Panc1 (cell line): ENCODE results near the gene DMBT1.

Experiments
- CTCF ChIP-seq: fragments of 450-650 bp; IDR thresholded peaks from 2 replicates; pipeline ENCODE4 v1.5.1; 2017; ENCODE audit warnings: mild to moderate bottlenecking
- POLR2AphosphoS5 ChIP-seq: IDR thresholded peaks from 2 replicates; pipeline ENCODE4 v1.6.1; 2012; ENCODE audit warnings: mild to moderate bottlenecking, low read depth, low read length, moderate library complexity

GRCh38 chr10:122657255-122657654 is 96.7 kb downstream of the DMBT1 start:
- no peak for TF ChIP-seq CTCF
- no peak for TF ChIP-seq POLR2AphosphoS5
